ENCODE measurements around the gene DOCK2.

Gene DOCK2

DNA sequence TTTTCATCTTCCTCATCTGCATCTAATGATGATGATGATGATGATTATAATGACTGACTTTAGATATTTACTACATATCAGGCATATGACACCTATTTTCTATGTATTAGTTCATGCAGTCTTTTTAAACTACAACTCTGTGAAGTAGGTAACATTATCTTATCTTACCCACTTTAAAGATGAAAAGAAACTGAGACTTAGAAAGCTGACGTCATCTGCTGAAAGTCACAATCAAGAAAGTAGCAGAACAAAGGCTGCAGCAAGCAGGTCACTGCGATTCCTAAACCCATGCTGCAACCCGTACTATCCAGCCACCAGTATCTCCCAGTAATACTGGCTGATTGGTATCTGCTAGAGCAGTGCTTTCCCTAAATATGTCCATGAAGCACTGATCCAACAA lies 383.3 kb downstream of the DOCK2 start:
- no peak overlapping the region for H3K4me3 ChIP-seq (ENCODE audit: low read depth, low read length)

DNA sequence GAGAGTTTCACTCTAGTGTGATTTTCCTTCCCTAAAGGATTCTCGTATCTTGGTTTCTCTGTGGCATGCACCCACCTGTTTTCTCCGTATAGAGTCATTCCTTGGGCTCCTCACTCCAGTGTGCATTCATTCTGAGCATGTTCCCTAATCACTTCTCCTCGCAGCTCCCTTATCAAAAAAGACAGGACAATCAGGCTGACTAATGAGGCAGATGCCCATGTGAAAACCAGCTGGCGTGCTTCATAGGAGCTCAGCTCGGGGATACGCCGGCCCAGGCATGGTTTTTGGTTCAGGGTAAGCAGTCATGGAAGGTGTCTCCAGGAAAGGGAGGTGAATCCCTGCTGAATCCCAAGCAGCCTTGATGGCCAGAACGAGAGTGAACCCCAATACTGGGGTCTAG lies 384.4 kb downstream of the DOCK2 start:
- no peak overlapping the region for H3K4me3 ChIP-seq (ENCODE audit: low read depth, low read length)

GRCh38 chr5:170025853-170026252 lies 388.8 kb downstream of the DOCK2 start:
- no peak overlapping the region for H3K4me3 ChIP-seq (ENCODE audit: low read depth, low read length)

DNA sequence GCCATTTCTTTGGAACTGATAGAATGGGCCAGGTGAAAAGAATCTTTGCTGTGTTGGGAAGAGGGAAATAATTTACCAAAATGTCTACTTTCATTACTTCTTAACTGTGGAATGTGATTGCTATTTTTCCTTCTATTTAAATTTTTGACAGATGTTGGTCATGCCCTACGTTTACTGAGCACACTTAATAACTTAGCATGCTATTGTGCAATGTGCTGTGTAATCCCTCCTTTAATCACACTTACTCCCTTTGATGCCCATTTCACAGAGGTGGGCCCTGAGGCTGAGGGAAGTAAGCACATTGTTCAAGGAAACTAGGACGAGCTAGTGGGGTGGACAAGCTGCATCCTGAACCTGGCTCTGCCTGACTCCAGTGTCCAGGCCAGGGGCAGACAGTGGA lies 391.0 kb downstream of the DOCK2 start:
- no peak overlapping the region for H3K4me3 ChIP-seq (ENCODE audit: low read depth, low read length)

DNA sequence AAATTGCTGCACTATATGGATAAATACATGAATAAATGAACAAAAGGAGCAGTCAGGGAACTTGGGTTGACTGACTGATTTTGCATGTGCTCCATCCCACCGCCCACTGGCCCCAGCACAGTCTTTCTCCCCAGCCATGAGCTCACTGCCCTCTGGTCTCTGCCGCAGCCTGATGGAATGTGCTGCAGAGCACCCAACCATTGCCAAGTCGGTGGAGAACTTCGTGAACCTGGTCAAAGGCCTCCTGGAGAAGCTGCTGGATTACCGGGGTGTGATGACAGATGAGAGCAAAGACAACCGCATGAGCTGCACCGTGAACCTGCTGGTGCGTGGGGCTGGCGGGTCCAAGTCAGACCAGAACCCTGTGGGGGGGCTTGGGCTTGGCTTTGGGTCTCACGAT lies 397.2 kb downstream of the DOCK2 start:
- H3K4me3 ChIP-seq (ENCODE audit: low read depth, low read length), result no peak overlapping the region

- no peak overlapping the region for H3K4me3 ChIP-seq (ENCODE audit: low read depth, low read length)
These were observed 401.2 kb downstream of the DOCK2 start for GRCh38 chr5:170038241-170038640.

DNA sequence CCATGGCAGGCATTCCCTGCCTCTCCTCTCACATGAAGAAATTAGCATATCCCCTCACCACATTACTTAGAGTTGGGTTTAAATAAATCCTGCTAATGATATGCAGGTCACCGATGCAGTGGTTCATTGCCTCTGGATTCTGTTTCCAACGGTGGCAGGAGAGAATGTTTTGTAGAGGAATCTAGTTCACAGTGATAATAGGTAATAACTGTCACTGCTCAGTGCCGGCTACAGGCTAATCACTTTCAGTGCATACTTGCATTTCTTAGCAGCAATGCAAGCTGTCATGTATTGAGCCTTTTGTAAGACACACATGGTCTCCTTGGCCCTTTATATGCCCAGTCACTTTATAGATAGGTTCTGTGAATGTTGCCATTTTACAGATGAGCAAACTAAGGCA lies 402.8 kb downstream of the DOCK2 start:
- no peak overlapping the region for H3K4me3 ChIP-seq (ENCODE audit: low read depth, low read length)

- no peak overlapping the region for H3K4me3 ChIP-seq (ENCODE audit: low read depth, low read length)
These were observed 409.2 kb downstream of the DOCK2 start for GRCh38 chr5:170046241-170046640.

- H3K4me3 ChIP-seq (ENCODE audit: low read depth, low read length), result no peak overlapping the region
These were observed 412.6 kb downstream of the DOCK2 start for GRCh38 chr5:170049713-170050112.

- H3K4me3 ChIP-seq (ENCODE audit: low read depth, low read length), result no peak overlapping the region
These were observed 416.8 kb downstream of the DOCK2 start for GRCh38 chr5:170053896-170054295.

- H3K4me3 ChIP-seq (ENCODE audit: low read depth, low read length), result no peak overlapping the region
These were observed 418.5 kb downstream of the DOCK2 start for GRCh38 chr5:170055606-170056005.

- H3K4me3 ChIP-seq (ENCODE audit: low read depth, low read length), result no peak overlapping the region
These were observed 419.6 kb downstream of the DOCK2 start for GRCh38 chr5:170056561-170057267.

DNA sequence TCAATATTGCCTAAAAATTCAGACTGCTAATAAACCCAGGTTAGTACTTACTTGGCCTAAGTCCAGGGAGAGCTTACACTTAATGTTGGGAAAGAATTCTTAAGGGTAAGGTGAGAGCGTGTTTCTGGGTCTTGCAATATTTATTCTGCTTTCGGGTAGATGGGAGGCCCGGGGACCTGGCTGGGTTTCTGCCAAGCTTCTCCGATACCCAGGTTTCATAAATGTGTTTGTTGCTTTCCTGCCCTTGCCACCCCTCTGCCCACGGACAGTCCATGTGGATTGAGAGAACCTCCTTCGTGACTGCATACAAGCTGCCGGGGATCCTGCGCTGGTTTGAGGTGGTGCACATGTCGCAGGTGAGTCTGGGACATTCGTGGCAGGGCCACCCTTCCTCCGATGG lies 420.2 kb downstream of the DOCK2 start:
- no peak overlapping the region for H3K4me3 ChIP-seq (ENCODE audit: low read depth, low read length)

DNA sequence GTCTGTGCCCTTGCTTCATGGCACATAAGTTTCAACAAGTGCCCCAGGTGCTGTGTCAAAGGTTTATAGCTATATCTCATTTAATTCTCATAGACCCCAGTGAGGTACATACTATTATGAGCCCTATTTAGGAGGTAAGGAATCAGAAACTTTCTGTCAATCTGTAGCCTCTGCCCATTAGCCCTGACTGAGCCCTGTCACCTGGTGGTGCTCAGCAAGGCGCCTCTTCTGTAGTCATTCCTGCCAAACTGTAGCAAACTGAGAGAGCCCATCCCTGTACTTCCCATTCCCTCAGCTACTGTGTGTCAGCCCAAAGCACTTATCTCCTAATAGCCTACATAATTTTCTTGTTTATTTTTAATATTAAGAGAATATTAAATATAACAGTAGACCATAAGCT lies 422.1 kb downstream of the DOCK2 start:
- H3K4me3 ChIP-seq (ENCODE audit: low read depth, low read length), result no peak overlapping the region

DNA sequence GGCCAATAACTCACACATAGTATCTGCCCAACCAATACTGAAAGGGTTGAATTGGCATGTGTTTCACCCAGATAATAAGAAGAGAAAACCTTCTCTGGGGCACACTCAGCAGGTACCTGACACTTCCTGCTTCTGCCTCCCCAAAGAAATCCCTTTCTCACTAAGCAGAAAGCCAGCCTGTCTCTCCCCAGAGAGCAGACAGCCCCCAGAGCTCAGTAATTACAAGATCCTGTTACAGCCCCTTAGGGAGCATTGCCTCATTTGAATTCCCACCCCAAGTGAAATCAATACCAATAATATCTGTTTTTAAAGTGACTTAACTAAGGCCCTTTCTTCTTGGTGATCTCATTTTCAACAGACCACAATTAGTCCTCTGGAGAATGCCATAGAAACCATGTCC lies 430.1 kb downstream of the DOCK2 start:
- H3K4me3 ChIP-seq (ENCODE audit: low read depth, low read length), result no peak overlapping the region

GRCh38 chr5:170067574-170068170 lies 430.6 kb downstream of the DOCK2 start:
- no peak overlapping the region for H3K4me3 ChIP-seq (ENCODE audit: low read depth, low read length)

- no peak overlapping the region for H3K4me3 ChIP-seq (ENCODE audit: low read depth, low read length)
These were observed 432.4 kb downstream of the DOCK2 start for GRCh38 chr5:170069512-170069911.

GRCh38 chr5:170070556-170071412 lies 433.7 kb downstream of the DOCK2 start:
- no peak overlapping the region for H3K4me3 ChIP-seq (ENCODE audit: low read depth, low read length)

DNA sequence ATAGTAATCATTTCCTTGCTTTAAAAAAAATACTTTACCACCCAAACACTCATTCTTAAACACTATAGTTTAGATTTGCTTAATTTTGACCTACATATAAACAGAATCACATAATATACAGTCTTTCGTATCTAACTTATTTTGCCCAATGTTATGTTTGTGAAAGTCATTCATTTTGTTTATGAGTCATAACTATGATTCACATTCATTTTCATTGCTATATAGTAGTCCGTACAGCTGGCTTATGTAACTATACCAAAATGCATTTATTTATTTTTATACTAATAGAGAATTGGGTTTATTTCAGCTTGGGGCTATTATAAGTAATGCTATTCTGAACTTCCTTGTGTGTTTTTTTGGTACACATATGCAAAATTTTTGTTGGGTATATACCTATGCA lies 434.7 kb downstream of the DOCK2 start:
- no peak overlapping the region for H3K4me3 ChIP-seq (ENCODE audit: low read depth, low read length)

DNA sequence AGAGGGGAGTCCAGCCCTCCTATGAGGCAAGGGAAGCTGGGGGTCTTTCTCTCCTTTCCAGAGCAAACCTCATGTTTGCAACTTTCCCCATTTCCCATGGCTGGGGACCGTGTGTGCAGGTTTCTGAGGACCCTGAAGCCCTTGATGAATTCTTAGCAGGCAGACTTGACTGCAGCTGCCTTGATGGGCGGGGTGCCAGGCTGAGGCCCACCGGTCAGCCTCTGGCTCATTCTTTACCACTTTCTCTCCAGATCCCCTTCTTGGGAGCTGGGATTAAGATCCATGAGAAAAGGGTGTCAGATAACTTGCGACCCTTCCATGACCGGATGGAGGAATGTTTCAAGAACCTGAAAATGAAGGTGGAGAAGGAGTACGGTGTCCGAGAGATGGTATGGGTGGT lies 438.6 kb downstream of the DOCK2 start:
- H3K4me3 ChIP-seq (ENCODE audit: low read depth, low read length), result no peak overlapping the region

DNA sequence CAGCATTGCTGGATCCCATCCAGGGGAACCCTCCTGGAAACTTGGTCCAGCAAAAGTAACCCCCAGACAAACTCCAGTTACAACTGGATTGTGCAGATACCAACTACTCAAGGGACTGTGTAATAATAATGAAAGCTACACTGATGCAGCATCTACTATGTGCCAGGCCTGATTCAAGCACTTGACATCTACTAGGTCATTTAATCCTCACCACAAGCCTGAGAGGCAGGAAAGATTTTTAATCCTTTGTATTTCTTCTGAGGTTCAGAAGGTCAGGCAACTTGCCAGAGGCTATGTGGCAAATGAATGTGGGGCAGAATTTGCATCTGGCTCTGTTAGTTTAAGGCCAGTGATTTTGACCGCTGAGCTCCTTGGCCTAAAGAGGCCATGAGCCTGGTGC lies 439.1 kb downstream of the DOCK2 start:
- no peak overlapping the region for H3K4me3 ChIP-seq (ENCODE audit: low read depth, low read length)

DNA sequence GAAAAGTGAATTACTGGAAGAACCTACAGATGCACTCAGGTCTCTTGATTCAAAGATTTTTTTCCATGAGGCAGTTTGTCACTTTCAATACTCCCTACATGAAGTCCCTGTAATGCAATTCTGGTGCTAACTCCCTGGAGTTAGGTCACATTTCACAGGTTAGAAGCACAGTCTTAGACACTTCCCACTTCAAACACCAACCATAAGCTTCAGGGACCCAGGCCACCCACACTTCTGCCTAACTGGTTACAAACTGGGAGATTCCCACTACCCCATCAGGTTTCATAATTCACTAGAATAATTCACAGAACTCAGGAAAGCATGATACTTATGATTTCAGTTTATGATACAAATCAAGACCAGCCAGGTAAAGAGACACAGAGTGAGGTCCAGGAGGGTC lies 439.7 kb downstream of the DOCK2 start:
- H3K4me3 ChIP-seq (ENCODE audit: low read depth, low read length), result no peak overlapping the region

Data from iPS-11a (cell line).